Heart left ventricle (tissue), 16 donors: ENCODE data around the gene SNX6. TPM values are rescaled to one million over a fixed set of nuclear protein-coding genes. Genes with fewer than 3 reads are reported as not detected.
"Not testable (repeated sequence)": the region's sequence is repeated elsewhere in the genome, so short reads cannot be mapped to it uniquely, and the experiment has no call there.

ENCODE experiments used
- ATAC-seq, 4 donors: fragments of 200-7000 bp; cut with Tn5 transposase; one replicate each; pipeline ENCODE4 v1.9.1; 2020 to 2022; ENCODE audit warnings: moderate library complexity in 4 of 4, mild to moderate bottlenecking in 3 of 4, moderate number of reproducible peaks in 1 of 4
- DNase-seq, 5 donors: peaks; one replicate each; pipeline ENCODE4 v3.0.0-alpha.2; 2020
- H3K27ac ChIP-seq, 12 donors: fragments of 200-600 bp; sonication (generic) in 4 of 12; one replicate each; pipeline versions ENCODE4 v1.5.0 to v1.8.0; 2016 to 2022; ENCODE audit warnings: mild to moderate bottlenecking in 2 of 12
- H3K27me3 ChIP-seq, 9 donors: fragments of 200-600 bp; sonication (generic) in 2 of 9; one replicate each; pipeline versions ENCODE4 v1.5.1 to v1.8.0; 2016 to 2022; ENCODE audit warnings: mild to moderate bottlenecking in 3 of 9
- H3K36me3 ChIP-seq, 9 donors: fragments of 200-600 bp; sonication (generic) in 2 of 9; one replicate each; pipeline versions ENCODE4 v1.5.0 to v1.8.0; 2018 to 2022; ENCODE audit warnings: mild to moderate bottlenecking in 2 of 9
- H3K4me1 ChIP-seq, 12 donors: fragments of 200-600 bp; sonication (generic) in 4 of 12; one replicate each; pipeline versions ENCODE4 v1.5.0 to v1.8.0; 2016 to 2022; ENCODE audit warnings: mild to moderate bottlenecking in 3 of 12
- H3K4me3 ChIP-seq, 12 donors: fragments of 200-600 bp; sonication (generic) in 4 of 12; one replicate each; pipeline versions ENCODE4 v1.5.0 to v1.8.0; 2017 to 2022; ENCODE audit warnings: mild to moderate bottlenecking in 9 of 12, moderate library complexity in 4 of 12
- H3K9me3 ChIP-seq, 12 donors: fragments of 200-600 bp; sonication (generic) in 4 of 12; one replicate each; pipeline versions ENCODE4 v1.5.0 to v1.8.0; 2016 to 2022; ENCODE audit warnings: mild to moderate bottlenecking in 1 of 12
- POLR2A ChIP-seq, 2 donors: fragments of 450-650 bp; IDR thresholded peaks; one replicate each; pipeline ENCODE4 v1.6.1; 2017; ENCODE audit warnings: antibody characterized with exemption in 2 of 2, mild to moderate bottlenecking in 2 of 2, moderate library complexity in 2 of 2
- WGBS, 4 donors: extraction: QIAGEN DNeasy Blood & Tissue Kit in 2 of 4; methylation state at CpG; one replicate each; pipeline versions ENCODE4 v1.1.5 to v1.1.7; 2013 to 2018; 5-methylcytosine and 5-hydroxymethylcytosine counted together
- intact Hi-C, 10 donors: fragments of 100-400 bp; cut with DNase I; formaldehyde crosslinking; loops; one replicate each; pipeline versions ENCODE4 v1.11.1 to v1.14.2; 2022
- polyA plus RNA-seq, 2 donors: library from polyadenylated mRNA; stranded (reverse); fragments of 200-250 nt; gene quantifications; one replicate each; pipeline ENCODE4 v1.2.3, GENCODE V29; 2013
- total RNA-seq, 9 donors: library from RNA; depleted of rRNA in 2 of 9; stranded (reverse); fragments of >200 nt in 2 of 9; fragmentation: NEBNext Ultra II Directional in 3 of 9; extraction: Animal tissue kit (Norgen Biotek cat#: 25700) in 3 of 9; gene quantifications; one replicate each; pipeline versions ENCODE4 v1.1.0 to v1.2.4, GENCODE V29; 2016 to 2023
- TF ChIP-seq, protein P1 (sequence below), 12 donors: fragments of 200-600 bp; sonication (generic) in 4 of 12; IDR thresholded peaks; one replicate each; pipeline versions ENCODE4 v1.5.0 to v1.8.0; 2018 to 2022; ENCODE audit warnings: antibody characterized with exemption in 12 of 12, mild to moderate bottlenecking in 5 of 12
- donor health status: ischemic (EF 13 %, LVEDD 7.1; RV severe dilation, severe dysfunction).
- donor health status: healthy with polysubstance abuse.
- donor health status: DM: no; HTN: yes; CAD: no.
- donor health status: DM: no; HTN: no; CAD: no.
- donor health status: ischemic (EF 25% LVEDD 6.9; RV normal size, moderate dysfunction).
- donor health status: ischemic (EF 25% LVEDD 5.7; RV mildly dilated, moderate dysfunction).
- donor health status: healthy.
- donor health status: DM: yes; HTN: yes; CAD: no.
- donor health status: ischemic (EF 35%, LVEDD 5.7; RV mildly dilated, moderate dysfunction).
- donor health status: nonischemic (EF 11% LVEDD 7.7; RV severe dilation, severe dysfunction).
- donor health status: DM: yes; HTN: yes; CAD: no.
- donor health status: PGD.
- donor health status: ischemic (EF 29% LVEDD 5.4; RV normal size, mild dysfunction).
- donor health status: nonischemic (EF 23%, LVEDD 6.1; RV moderate dilation, normal function).

SNX6 gene
- total and polyA plus RNA-seq, 11 donors, result 13.4 to 103 (median 64.3) TPM

DNA sequence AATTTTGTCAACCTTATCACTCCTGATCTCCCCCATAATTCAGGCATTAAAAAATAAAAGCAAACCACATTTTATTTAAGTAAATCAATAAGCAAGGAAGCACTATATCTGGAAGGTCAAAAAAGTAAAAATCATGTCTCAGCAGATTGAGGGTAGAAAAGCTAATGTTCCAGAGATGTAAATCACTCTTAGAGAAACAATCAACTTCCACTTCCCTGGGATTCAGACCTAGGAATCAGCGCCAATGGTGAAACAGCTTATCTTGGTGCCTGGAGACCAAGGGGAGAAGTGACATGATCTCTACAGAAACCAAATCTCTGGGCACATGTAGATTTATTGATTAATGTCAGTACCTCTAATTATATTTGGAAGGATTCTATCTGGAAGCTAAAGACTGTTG is 10.9 kb upstream of the SNX6 start:
- intact Hi-C loops, result no loop called here
- peaks cover 0 to 22% (median 0%) of the 10 kb centered on the region in 12 donors for H3K4me1 ChIP-seq
- no peak for DNase-seq
- peak overlapping the region in 1 of 12 donors; percentile 33 for H3K27ac ChIP-seq
- H3K4me3 ChIP-seq, result no peak overlapping the region
- no peak for TF ChIP-seq POLR2A (IDR thresholded peaks at IDR 0.05)
- TF ChIP-seq, protein P1, sequence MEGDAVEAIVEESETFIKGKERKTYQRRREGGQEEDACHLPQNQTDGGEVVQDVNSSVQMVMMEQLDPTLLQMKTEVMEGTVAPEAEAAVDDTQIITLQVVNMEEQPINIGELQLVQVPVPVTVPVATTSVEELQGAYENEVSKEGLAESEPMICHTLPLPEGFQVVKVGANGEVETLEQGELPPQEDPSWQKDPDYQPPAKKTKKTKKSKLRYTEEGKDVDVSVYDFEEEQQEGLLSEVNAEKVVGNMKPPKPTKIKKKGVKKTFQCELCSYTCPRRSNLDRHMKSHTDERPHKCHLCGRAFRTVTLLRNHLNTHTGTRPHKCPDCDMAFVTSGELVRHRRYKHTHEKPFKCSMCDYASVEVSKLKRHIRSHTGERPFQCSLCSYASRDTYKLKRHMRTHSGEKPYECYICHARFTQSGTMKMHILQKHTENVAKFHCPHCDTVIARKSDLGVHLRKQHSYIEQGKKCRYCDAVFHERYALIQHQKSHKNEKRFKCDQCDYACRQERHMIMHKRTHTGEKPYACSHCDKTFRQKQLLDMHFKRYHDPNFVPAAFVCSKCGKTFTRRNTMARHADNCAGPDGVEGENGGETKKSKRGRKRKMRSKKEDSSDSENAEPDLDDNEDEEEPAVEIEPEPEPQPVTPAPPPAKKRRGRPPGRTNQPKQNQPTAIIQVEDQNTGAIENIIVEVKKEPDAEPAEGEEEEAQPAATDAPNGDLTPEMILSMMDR (IDR thresholded peaks at IDR 0.05), result no peak
- H3K27me3 ChIP-seq, result no peaks in the 10 kb centered on the region
- WGBS, 4 donors, result 51 to 70% (median 67%) methylated on average over 1 of the region's 1 CpG
- no peak for ATAC-seq
- no peaks in the 10 kb centered on the region for H3K9me3 ChIP-seq
- H3K36me3 ChIP-seq, result no peaks in the 10 kb centered on the region

DNA sequence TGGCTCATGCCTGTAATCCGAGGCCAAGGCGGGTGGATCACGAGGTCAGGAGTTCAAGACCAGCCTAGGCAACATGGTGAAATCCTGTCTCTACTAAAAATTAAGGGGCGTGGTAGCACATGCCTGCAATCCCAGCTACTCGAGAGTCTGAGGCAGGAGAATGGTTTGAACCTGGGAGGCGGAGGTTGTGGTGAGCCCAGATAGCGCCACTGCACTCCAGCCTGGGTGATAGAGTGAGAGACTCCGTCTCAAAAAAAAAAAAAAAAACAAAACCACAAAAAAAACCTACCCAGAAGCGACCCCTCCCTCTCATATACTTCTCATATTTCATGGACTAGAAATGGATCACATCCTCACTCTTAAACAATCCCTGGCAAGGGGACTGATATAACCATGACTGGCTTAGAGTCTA is 4.4 kb upstream of the SNX6 start:
- ATAC-seq, intact Hi-C loops: not testable (repeated sequence)
- WGBS, 4 donors, result 81 to 87% (median 84%) methylated on average over 9 of the region's 9 CpGs

DNA sequence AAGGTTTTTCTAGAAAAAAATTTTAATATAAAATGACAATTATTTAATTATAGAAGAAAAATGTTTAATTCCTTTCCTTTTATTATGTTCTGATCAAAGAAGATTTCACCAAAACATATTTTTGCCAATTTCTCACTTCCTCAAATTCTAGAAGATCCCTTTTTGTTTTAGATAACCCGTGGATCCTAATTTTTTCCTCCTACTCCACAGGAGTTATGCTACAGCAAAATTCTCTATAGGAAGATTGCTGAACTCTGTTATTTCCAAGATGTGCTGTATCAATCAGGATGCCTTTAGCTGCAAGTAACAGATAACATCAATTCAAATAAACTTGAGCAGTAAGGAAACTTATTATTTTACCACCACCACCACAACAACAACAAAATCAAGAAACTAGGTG is 3.8 kb upstream of the SNX6 start:
- 60 to 78% (median 69%) methylated on average over 1 of the region's 1 CpG for WGBS, 4 donors
- no peaks in the 10 kb centered on the region for H3K27me3 ChIP-seq
- no peak for TF ChIP-seq POLR2A (IDR thresholded peaks at IDR 0.05)
- TF ChIP-seq, protein P1 (IDR thresholded peaks at IDR 0.05), result no peak
- ATAC-seq, result no peak
- H3K36me3 ChIP-seq, result no peaks in the 10 kb centered on the region
- intact Hi-C loops, result no loop called here
- DNase-seq, result no peak
- peaks cover 0 to 14% (median 4%) of the 10 kb centered on the region in 12 donors for H3K4me1 ChIP-seq
- H3K4me3 ChIP-seq, result no peak overlapping the region
- no peaks in the 10 kb centered on the region for H3K9me3 ChIP-seq
- no peak overlapping the region for H3K27ac ChIP-seq

More for the DNA sequence above, 4.4 kb upstream of the SNX6 start:
- not testable (repeated sequence) for H3K27ac ChIP-seq, DNase-seq, H3K9me3 ChIP-seq, H3K27me3 ChIP-seq, H3K4me3 ChIP-seq, H3K36me3 ChIP-seq, H3K4me1 ChIP-seq

DNA sequence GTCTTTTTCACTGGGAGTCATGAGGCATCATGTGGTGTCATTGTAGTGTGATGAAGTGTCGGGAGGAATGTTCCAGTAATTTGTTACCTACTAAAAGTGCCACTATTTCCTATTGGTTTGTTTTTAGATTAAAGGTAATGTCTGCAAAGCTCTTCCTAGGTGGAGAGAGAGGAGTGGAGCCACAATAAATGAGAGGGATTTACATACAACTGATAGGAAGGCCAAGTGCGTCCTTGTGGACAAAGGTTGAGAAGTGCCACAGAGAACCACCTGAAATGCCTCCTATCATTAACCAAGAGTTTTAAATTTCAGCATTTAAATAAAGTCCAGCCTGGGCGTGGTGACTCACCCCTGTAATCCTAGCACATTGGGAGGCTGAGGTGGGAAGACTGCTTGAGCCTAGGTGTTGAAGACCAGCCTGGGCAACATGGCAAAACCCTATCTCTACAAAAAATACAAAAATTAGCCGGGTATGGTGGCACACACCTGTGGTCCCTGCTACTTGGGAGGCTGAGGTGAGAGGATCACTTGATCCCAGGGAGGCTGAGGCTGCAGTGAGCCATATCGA is 2.5 kb upstream of the SNX6 start:
- Histone ChIP-seq H3K4me3 (no peak overlapping the region), H3K4me1 (peaks cover 0 to 26% (median 8%) of the 10 kb centered on the region in 12 donors), H3K27me3 (no peaks in the 10 kb centered on the region), H3K27ac (no peak overlapping the region), H3K36me3 (peaks cover 0 to 4% (median 0%) of the 10 kb centered on the region in 9 donors), H3K9me3 (no peaks in the 10 kb centered on the region)
- ATAC-seq (no peak), DNase-seq (no peak)
- intact Hi-C loops, result no loop called here
- 94 to 96% (median 95%) methylated on average over 5 of the region's 5 CpGs for WGBS, 4 donors
- TF ChIP-seq, protein P1 (IDR thresholded peaks at IDR 0.05), result no peak
- TF ChIP-seq POLR2A (IDR thresholded peaks at IDR 0.05), result no peak

DNA sequence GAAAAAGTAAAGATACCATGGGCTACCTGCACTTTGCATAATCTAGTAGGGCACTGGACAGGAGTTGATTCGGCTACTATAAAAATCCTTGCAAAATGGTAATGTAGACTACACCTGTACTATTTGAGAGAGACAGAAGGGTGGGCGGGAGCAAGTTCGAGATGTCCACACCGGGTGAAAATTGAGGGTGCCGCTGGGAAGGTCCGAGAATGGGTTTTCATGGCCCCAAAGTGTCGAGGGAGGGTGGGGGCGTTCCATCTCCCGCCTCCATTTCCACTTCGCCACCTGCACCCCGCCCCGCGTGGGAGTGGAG is 648 bp downstream of the SNX6 start:
- peaks cover 0 to 55% (median 11%) of the 10 kb centered on the region in 12 donors for H3K4me1 ChIP-seq
- WGBS, 4 donors, result 0 to 1% (median 1%) methylated on average over 11 to 13 of the region's 13 CpGs
- H3K4me3 ChIP-seq, result peak overlapping the region; percentile 75 to 99 (median 88)
- H3K27ac ChIP-seq, result peak overlapping the region; percentile 92 to 99 (median 96)
- DNase-seq, result no peak
- no peaks in the 10 kb centered on the region for H3K27me3 ChIP-seq
- no peak for ATAC-seq
- no peaks in the 10 kb centered on the region for H3K9me3 ChIP-seq
- intact Hi-C loops, result loop anchor here in 2 of 10 donors (5.0 to 10.0 kb wide), 2 partner anchors 83 to 164 kb away; partner anchors contain the start of genes CFL2 (in 1 of the 2) and SPTSSA (in 1 of the 2)
- TF ChIP-seq POLR2A (IDR thresholded peaks at IDR 0.05), result no peak
- TF ChIP-seq, protein P1 (IDR thresholded peaks at IDR 0.05), result no peak
- peaks cover 0 to 29% (median 8%) of the 10 kb centered on the region in 9 donors for H3K36me3 ChIP-seq
